Stimulated activated CD8-positive, alpha-beta memory T cell treated with anti-CD3 and anti-CD28 coated beads, Interleukin-15, amount 100 ng/mL, for 1 hour (primary cell): ENCODE results near the gene SLC46A1.

Experiments used
- DNase-seq: peaks from one replicate; pipeline ENCODE4 v3.0.0-alpha.2; 2020; ENCODE audit warnings: low read depth

Gene SLC46A1

GRCh38 chr17:28350271-28350670 lies 55.7 kb downstream of the SLC46A1 start:
- DNase-seq: no peak

GRCh38 chr17:28348979-28349378 lies 57.0 kb downstream of the SLC46A1 start:
- no peak for DNase-seq

GRCh38 chr17:28347261-28347891 lies 58.6 kb downstream of the SLC46A1 start:
- no peak for DNase-seq

GRCh38 chr17:28346746-28347246 lies 59.2 kb downstream of the SLC46A1 start:
- DNase-seq: no peak

GRCh38 chr17:28346199-28346580 lies 59.8 kb downstream of the SLC46A1 start:
- DNase-seq: no peak

- DNase-seq: no peak
Measured at GRCh38 chr17:28345419-28346198, 60.4 kb downstream of the SLC46A1 start.
